Chondrocyte (in vitro differentiated cells): ENCODE results near the gene ABL2. TPM values are rescaled to one million over a fixed set of nuclear protein-coding genes. Genes with fewer than 3 reads are reported as not detected.

Experiments
- DNase-seq: peaks from one replicate; pipeline ENCODE4 v3.0.0; 2021; ENCODE audit warnings: mixed read lengths, low spot score
- H3K27ac Mint-ChIP-seq: one replicate; pipeline ENCODE4 v1.8.0; 2021; ENCODE audit warnings: mild to moderate bottlenecking, moderate library complexity, mixed read lengths; ENCODE audit not compliant: unreplicated experiment
- H3K27me3 Mint-ChIP-seq: 2 replicates; pipeline ENCODE4 v1.8.0; 2021; ENCODE audit warnings: low read depth, mixed read lengths
- H3K36me3 Mint-ChIP-seq: 2 replicates; pipeline ENCODE4 v1.8.0; 2021; ENCODE audit warnings: low read depth, mixed read lengths
- H3K4me1 Mint-ChIP-seq: 2 replicates; pipeline ENCODE4 v1.8.0; 2021; ENCODE audit warnings: low read depth, mild to moderate bottlenecking, mixed read lengths
- H3K4me3 Mint-ChIP-seq: one replicate; pipeline ENCODE4 v1.8.0; 2021; ENCODE audit warnings: mild to moderate bottlenecking, moderate library complexity, mixed read lengths; ENCODE audit not compliant: unreplicated experiment
- H3K9me3 Mint-ChIP-seq: 2 replicates; pipeline ENCODE4 v1.8.0; 2021; ENCODE audit warnings: low read depth, mixed read lengths
- total RNA-seq: library from RNA; stranded (reverse); gene quantifications from 3 replicates; pipeline ENCODE4 v1.2.1, GENCODE V29; 2021
- TF ChIP-seq, protein P1 (sequence below): fragments of 200-600 bp; sonication (generic); IDR thresholded peaks from 2 replicates; pipeline ENCODE4 v1.5.0; 2021; ENCODE audit warnings: antibody characterized with exemption, mild to moderate bottlenecking, moderate library complexity

Gene ABL2
- total RNA-seq, 1 donor from 2014 or later, result 23.1 TPM

DNA sequence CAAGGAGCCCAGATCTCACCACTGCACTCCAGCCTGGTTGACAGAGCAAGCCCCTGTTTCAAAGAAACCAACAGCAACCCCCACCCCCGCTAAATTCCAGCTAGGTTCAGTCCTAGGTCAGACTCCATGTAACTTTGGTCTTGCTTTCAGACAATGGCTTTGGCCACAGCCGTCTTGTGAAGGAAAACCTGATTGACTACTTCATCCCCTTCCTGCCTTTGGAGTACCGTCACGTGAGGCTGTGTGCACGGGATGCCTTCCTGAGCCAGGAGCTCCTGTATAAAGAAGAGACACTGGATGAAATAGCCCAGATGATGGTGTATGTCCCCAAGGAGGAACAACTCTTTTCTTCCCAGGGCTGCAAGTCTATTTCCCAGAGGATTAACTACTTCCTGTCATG lies 134.7 kb downstream of the ABL2 start:
- TF ChIP-seq, protein P1, sequence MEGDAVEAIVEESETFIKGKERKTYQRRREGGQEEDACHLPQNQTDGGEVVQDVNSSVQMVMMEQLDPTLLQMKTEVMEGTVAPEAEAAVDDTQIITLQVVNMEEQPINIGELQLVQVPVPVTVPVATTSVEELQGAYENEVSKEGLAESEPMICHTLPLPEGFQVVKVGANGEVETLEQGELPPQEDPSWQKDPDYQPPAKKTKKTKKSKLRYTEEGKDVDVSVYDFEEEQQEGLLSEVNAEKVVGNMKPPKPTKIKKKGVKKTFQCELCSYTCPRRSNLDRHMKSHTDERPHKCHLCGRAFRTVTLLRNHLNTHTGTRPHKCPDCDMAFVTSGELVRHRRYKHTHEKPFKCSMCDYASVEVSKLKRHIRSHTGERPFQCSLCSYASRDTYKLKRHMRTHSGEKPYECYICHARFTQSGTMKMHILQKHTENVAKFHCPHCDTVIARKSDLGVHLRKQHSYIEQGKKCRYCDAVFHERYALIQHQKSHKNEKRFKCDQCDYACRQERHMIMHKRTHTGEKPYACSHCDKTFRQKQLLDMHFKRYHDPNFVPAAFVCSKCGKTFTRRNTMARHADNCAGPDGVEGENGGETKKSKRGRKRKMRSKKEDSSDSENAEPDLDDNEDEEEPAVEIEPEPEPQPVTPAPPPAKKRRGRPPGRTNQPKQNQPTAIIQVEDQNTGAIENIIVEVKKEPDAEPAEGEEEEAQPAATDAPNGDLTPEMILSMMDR, result no peak
- no peaks in the 10 kb centered on the region for H3K27me3 Mint-ChIP-seq
- no peak overlapping the region for H3K4me3 Mint-ChIP-seq
- no peaks in the 10 kb centered on the region for H3K9me3 Mint-ChIP-seq
- H3K27ac Mint-ChIP-seq, result no peak overlapping the region
- DNase-seq, result peak; percentile 29
- peaks cover 26% of the 10 kb centered on the region for H3K4me1 Mint-ChIP-seq
- H3K36me3 Mint-ChIP-seq, result peaks cover 29% of the 10 kb centered on the region

DNA sequence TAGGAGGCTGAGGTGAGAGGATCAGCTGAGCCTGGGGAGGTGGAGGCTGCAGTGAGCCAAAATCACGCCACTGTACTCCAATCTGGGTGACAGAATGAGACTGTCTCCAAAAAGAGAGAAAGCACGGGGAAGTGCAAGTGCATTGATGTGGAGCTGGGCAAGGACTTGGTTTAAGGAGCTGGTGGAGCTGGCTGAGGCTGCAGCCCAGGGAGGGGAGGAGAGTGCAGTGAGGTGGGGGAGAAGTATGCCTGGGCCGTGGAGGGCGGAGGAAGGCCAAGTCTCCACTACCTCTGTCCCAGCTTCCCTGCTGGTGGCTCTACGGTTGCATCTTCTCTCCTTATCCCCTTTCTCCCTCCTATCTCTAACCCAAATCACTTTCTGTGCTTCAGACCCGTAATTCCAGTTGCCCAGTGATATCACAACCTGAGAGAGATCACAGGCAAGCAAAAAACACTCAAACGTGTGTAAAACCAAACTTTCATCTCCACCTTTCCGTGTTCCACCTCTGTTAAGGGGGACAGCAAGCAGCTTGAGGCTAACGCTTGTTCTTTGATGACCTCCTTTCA lies 136.5 kb downstream of the ABL2 start:
- Mint-ChIP-seq H3K9me3 (no peaks in the 10 kb centered on the region), H3K27me3 (no peaks in the 10 kb centered on the region), H3K36me3 (peaks cover 33% of the 10 kb centered on the region), H3K4me1 (peaks cover 26% of the 10 kb centered on the region), H3K4me3 (no peak overlapping the region), H3K27ac (peak overlapping the region; percentile 83)
- peak; percentile 36 for DNase-seq
- TF ChIP-seq, protein P1, result no peak

GRCh38 chr1:179091691-179092165 lies 137.7 kb downstream of the ABL2 start:
- DNase-seq, result peak; percentile 67
- H3K27me3 Mint-ChIP-seq, result no peaks in the 10 kb centered on the region
- no peak overlapping the region for H3K4me3 Mint-ChIP-seq
- TF ChIP-seq, protein P1, result no peak
- peaks cover 27% of the 10 kb centered on the region for H3K36me3 Mint-ChIP-seq
- H3K27ac Mint-ChIP-seq, result peak overlapping the region; percentile 83
- H3K9me3 Mint-ChIP-seq, result no peaks in the 10 kb centered on the region
- H3K4me1 Mint-ChIP-seq, result peaks cover 26% of the 10 kb centered on the region

GRCh38 chr1:179090923-179091322 lies 138.6 kb downstream of the ABL2 start:
- TF ChIP-seq, protein P1, result no peak
- Mint-ChIP-seq H3K4me1 (peaks cover 26% of the 10 kb centered on the region), H3K4me3 (no peak overlapping the region), H3K9me3 (no peaks in the 10 kb centered on the region), H3K27me3 (no peaks in the 10 kb centered on the region), H3K27ac (peak overlapping the region; percentile 83), H3K36me3 (peaks cover 26% of the 10 kb centered on the region)
- peak; percentile 32 for DNase-seq

- no peak overlapping the region for H3K4me3 Mint-ChIP-seq
- no peaks in the 10 kb centered on the region for H3K9me3 Mint-ChIP-seq
- peaks cover 24% of the 10 kb centered on the region for H3K36me3 Mint-ChIP-seq
- DNase-seq, result peak; percentile 53
- H3K4me1 Mint-ChIP-seq, result peaks cover 26% of the 10 kb centered on the region
- H3K27ac Mint-ChIP-seq, result peak overlapping the region; percentile 83
- TF ChIP-seq, protein P1, result peak; percentile 37
- H3K27me3 Mint-ChIP-seq, result no peaks in the 10 kb centered on the region
Measured at GRCh38 chr1:179090522-179090921, 139.0 kb downstream of the ABL2 start.
